ENCODE results near the gene HAGH. TPM values are rescaled to one million over a fixed set of nuclear protein-coding genes. Genes with fewer than 3 reads are reported as not detected.
"Not testable (repeated sequence)": the region's sequence is repeated elsewhere in the genome, so short reads cannot be mapped to it uniquely, and the experiment has no call there.

Gene HAGH
- 41.3 and 50.9 TPM in 2 replicates for total RNA-seq (2014; rRNA removed; shearing (Covaris generic))
- 86.2 and 109 TPM in 2 replicates for polyA plus RNA-seq (2015; cell fraction: cytosol; rRNA removed)
- polyA plus RNA-seq (2015; cell fraction: nucleus; rRNA removed) = 45.1 and 55.2 TPM in 2 replicates

DNA sequence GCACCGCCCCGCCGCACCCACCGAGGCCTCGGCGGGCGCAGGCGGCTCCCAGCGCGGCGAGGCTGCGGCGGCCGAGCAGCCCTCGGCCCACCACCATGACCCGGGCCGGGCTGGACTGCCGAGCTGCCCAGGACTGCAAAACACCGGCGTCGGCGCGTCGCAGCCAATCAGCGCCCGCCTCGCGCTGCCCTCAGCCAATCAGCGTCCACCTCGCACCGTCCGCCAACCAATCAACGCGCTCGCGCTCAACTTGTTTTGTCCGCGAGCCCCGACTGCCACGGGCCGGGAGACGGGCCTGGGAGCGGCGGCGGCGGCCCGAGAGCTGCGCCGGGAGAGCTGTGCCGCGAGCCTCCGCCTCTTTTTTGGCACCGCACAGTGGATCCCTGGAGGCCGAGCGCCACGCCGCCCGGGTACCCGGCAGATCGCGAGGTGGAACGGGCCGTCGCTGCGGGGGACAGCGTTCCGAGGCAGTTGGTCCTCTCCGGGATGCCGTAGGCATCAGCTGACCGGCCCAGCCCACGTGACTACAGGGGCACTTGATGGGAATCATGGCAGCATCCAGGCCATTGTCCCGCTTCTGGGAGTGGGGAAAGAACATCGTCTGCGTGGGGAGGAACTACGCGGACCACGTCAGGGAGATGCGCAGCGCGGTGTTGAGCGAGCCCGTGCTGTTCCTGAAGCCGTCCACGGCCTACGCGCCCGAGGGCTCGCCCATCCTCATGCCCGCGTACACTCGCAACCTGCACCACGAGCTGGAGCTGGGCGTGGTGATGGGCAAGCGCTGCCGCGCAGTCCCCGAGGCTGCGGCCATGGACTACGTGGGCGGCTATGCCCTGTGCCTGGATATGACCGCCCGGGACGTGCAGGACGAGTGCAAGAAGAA lies at the start of gene HAGH, which contains the start of gene FAHD1:
TSS of gene HAGH (minus strand) at position 135 of the 883 bp plus-strand sequence. CDS start at position 97, 38 bp downstream.
TSS of gene FAHD1 (plus strand) at position 516 of the 883 bp plus-strand sequence. CDS start at position 549, 33 bp downstream.
- in situ Hi-C loops (cut with HindIII; ENCODE audit: low pct_unique_long_range_greater_than_20kb, low sequenced_read_pairs) = no loop called here
- peak; percentile 91 for DNase-seq (ENCODE audit: low read depth, low spot score)

GRCh38 chr16:1876066-1876465 lies 49.4 kb upstream of the HAGH start:
- in situ Hi-C loops (cut with HindIII; ENCODE audit: low pct_unique_long_range_greater_than_20kb, low sequenced_read_pairs) = not testable (repeated sequence)

DNA sequence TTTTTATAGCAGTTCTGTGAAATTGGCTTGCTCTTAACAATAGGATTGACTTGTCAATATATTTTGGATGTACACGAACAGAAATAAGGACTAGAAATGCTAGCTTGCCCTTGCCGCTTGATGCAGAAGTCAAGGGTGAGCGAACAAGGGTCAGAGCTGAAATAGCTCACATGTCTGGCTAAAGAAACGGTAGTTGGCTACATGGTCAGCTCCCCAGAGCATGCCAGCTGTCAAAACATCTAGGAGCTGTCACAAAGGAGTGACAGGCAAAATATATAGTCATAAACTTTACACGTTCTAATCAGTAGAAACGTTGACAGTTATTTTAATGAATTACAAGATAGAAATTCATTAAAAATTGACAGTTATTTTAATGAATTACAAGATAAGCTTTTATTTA lies 48.2 kb upstream of the HAGH start:
- in situ Hi-C loops (cut with HindIII; ENCODE audit: low pct_unique_long_range_greater_than_20kb, low sequenced_read_pairs) = no loop called here
- no peak for DNase-seq (ENCODE audit: low read depth, low spot score)

More at GRCh38 chr16:1876066-1876465, 49.4 kb upstream of the HAGH start:
- DNase-seq (ENCODE audit: low read depth, low spot score) = not testable (repeated sequence)

DNA sequence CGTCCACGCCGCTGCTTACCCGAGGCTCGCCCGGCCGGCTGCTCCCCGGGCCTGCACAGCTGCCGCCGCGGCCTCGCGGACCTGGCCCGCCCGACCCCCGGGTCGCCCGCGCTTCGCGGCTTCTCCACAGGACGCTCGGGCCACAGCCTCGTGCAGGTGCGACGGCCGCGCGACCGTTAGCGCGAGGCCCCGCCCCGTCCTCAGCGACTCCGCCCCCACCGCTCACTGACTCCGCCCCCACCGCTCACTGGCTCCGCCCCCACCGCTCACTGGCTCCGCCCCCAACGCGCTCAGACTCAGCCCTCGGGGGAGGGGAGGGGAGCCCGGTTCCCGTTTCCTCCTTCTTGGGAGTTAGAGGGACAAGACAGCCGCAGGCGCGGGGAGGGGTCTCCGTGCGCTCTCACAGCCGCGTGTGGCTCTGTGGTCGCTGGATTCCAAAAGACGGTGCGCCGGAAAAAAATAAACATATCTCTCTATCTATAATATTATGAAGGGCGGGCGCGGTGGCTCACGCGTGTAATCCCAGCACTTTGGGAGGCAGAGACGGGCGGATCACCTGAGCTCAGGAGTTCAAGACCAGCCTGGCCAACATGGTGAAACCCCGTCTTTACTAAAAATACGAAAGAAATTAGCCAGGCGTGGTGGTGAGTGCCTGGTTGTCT lies 45.5 kb upstream of the HAGH start, which contains the start of gene MEIOB:
TSS of gene MEIOB (minus strand) at position 191 of the 662 bp plus-strand sequence. CDS start 3,989 bp downstream, outside the sequence.
- in situ Hi-C loops (cut with HindIII; ENCODE audit: low pct_unique_long_range_greater_than_20kb, low sequenced_read_pairs) = no loop called here
- no peak for DNase-seq (ENCODE audit: low read depth, low spot score)

GRCh38 chr16:1870365-1871082 lies 43.9 kb upstream of the HAGH start:
- in situ Hi-C loops (cut with HindIII; ENCODE audit: low pct_unique_long_range_greater_than_20kb, low sequenced_read_pairs) = no loop called here
- no peak for DNase-seq (ENCODE audit: low read depth, low spot score)

DNA sequence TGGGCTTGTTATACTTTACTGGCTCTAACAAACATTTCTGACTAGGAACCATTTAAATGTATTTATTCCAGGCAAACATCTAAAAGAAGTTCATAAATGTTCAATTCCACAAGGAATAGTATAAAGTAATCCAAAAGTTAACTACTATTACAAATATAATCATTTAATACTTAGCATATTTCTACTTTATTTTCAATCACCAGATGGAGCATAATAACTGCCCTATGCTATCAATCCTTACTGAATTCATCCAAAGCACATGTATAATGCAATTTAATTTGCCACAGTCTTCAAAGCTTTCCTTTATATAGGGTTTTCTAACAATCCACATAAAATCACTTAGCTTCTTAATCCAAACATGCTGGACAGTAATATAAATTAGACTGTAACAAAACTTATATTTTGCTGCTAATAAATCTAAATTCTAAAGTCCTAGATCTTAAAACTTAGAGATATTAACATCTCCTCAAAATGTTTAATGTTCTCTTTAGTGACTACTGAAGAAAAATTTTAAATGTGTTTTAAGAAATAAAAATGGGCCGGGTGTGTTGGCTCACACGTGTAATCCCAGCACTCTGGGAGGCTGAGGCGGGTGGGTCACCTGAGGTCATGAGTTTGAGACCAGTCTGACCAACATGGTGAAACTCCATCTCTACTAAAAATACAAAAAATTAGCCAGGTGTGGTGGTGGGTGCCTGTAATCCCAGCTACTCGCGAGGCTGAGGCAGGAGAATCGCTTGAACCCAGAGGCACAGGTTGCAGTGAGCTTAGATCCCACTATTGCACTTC lies 39.5 kb upstream of the HAGH start:
- in situ Hi-C loops (cut with HindIII; ENCODE audit: low pct_unique_long_range_greater_than_20kb, low sequenced_read_pairs) = no loop called here
- no peak for DNase-seq (ENCODE audit: low read depth, low spot score)

GRCh38 chr16:1863681-1864460 lies 37.2 kb upstream of the HAGH start:
- in situ Hi-C loops (cut with HindIII; ENCODE audit: low pct_unique_long_range_greater_than_20kb, low sequenced_read_pairs) = no loop called here
- DNase-seq (ENCODE audit: low read depth, low spot score) = peak; percentile 42

DNA sequence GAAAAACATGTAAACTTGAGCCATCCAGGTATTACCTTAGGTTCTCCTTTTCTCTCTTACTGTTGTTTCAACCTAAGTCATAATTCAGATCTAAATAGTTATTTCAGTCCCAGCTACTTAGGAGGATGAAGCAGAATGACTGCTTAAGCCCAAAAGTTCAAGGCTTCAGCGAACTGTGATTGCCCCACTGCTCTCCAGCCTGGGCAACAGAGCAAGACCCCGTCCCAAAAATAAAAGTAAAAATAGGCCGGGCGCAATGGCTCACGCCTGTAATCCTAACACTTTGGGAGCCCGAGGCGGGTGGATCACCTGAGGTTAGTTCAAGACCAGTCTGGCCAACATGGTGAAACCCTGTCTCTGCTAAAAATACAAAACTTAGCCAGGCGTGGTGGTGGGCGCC lies 35.8 kb upstream of the HAGH start:
- in situ Hi-C loops (cut with HindIII; ENCODE audit: low pct_unique_long_range_greater_than_20kb, low sequenced_read_pairs) = no loop called here
- DNase-seq (ENCODE audit: low read depth, low spot score) = no peak

GRCh38 chr16:1861730-1862129 lies 35.1 kb upstream of the HAGH start:
- in situ Hi-C loops (cut with HindIII; ENCODE audit: low pct_unique_long_range_greater_than_20kb, low sequenced_read_pairs) = no loop called here
- DNase-seq (ENCODE audit: low read depth, low spot score) = no peak

GRCh38 chr16:1859650-1860049 lies 33.0 kb upstream of the HAGH start:
- no peak for DNase-seq (ENCODE audit: low read depth, low spot score)
- in situ Hi-C loops (cut with HindIII; ENCODE audit: low pct_unique_long_range_greater_than_20kb, low sequenced_read_pairs) = no loop called here

DNA sequence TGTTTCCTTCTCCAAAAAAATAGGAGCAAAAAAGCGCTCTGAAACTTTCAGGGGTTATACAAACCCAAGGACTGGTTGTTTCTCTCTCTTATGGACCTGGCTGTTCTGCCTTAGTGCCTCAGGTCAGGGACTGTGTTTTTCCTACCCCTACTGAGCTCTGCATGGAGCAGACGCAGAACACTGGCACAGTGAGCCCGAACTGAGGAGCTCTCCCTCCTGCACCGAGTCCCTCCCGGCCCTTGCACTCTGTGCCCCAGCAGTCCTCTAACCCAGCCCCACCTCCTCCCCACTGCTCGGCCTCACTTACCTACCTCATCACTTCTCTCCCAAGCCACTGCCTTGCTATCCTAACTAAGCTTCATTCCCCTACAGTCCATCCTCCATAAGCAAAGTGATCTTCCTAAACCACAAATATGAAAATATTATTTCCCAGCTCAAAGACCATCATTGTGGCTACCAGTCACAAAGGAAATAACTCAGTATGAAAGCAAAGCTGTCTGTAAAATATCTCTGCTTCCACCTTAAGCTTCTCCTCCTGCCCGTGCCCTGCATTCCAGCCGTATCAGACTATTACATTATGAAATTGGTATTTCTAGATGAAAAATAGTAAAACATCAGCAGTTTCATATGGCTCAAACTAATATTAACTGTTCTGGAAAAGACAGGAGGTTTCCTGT lies 31.7 kb upstream of the HAGH start:
- in situ Hi-C loops (cut with HindIII; ENCODE audit: low pct_unique_long_range_greater_than_20kb, low sequenced_read_pairs) = no loop called here
- no peak for DNase-seq (ENCODE audit: low read depth, low spot score)

DNA sequence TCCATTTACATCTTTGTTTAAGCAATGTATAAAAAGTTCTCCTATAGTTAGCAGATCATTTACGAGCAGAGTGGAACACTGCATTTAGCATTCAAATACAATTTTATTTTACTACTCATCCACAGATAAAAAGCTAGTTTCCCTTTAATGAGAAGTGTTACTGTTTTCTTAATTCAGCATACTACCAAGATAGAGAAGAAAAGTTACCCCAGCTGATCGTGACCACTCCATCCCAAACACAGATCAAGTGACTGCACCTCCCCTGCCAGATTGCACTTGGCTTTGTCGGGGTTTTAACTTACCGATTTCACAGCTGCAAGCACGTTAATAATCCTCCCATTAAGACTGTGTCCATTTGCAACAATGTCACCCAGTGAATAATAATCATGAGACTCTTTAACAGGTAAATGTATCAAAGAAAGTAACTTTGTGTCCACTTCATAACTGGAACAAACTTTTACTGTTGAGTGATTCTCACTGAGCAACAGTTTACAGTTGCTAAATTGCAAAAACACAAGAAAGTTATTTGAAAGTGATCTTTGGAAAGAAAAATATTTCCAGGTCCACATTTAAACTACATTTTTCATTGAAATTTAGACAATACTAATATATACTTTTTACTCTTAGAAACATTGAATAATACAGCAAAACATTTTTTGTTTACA lies 30.9 kb upstream of the HAGH start:
- in situ Hi-C loops (cut with HindIII; ENCODE audit: low pct_unique_long_range_greater_than_20kb, low sequenced_read_pairs) = no loop called here
- no peak for DNase-seq (ENCODE audit: low read depth, low spot score)

DNA sequence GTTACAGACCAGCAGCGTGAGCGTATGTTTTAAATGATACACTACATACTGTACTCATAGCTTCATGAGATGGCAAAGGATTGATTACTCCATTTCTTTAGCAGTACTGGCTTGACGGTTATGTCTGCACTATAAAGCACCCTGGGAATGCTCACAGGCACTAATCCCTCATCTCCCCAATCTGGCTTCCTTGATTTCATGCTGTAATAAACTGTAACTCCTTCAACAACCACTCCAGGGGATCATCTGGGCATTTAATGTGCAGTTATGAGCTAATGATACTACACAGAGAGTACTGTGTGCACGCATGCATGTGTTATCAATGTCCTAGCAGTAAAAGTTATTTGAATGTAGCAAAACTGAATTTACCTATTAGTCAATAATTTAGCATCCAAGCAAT lies 25.2 kb upstream of the HAGH start:
- in situ Hi-C loops (cut with HindIII; ENCODE audit: low pct_unique_long_range_greater_than_20kb, low sequenced_read_pairs) = no loop called here
- no peak for DNase-seq (ENCODE audit: low read depth, low spot score)

GRCh38 chr16:1850981-1851380 lies 24.4 kb upstream of the HAGH start:
- in situ Hi-C loops (cut with HindIII; ENCODE audit: low pct_unique_long_range_greater_than_20kb, low sequenced_read_pairs) = no loop called here
- no peak for DNase-seq (ENCODE audit: low read depth, low spot score)

GRCh38 chr16:1846416-1846815 lies 19.8 kb upstream of the HAGH start:
- no peak for DNase-seq (ENCODE audit: low read depth, low spot score)
- in situ Hi-C loops (cut with HindIII; ENCODE audit: low pct_unique_long_range_greater_than_20kb, low sequenced_read_pairs) = no loop called here

Data from SK-MEL-5 (cell line).